Body of pancreas (tissue), 4 donors: ENCODE measurements around the gene IL1RAPL1. TPM values are rescaled to one million over a fixed set of nuclear protein-coding genes. Genes with fewer than 3 reads are reported as not detected.

ENCODE experiments used
- ATAC-seq: fragments of 150-250 bp; one replicate; pipeline ENCODE4 v1.9.1; 2016
- DNase-seq, 4 donors: peaks; one replicate each; pipeline ENCODE4 v3.0.0-alpha.2; 2019
- H3K27ac ChIP-seq, 4 donors: fragments of 200-600 bp; sonication (generic); 1 replicate in 3 of 4; 2 replicates in 1 of 4; pipeline versions ENCODE4 v1.5.1 to v1.6.1; 2016 to 2019; ENCODE audit warnings: mild to moderate bottlenecking in 1 of 4, mixed read lengths in 1 of 4, moderate library complexity in 1 of 4
- H3K27me3 ChIP-seq, 2 donors: fragments of 200-600 bp; sonication (generic); one replicate each; pipeline ENCODE4 v1.6.0; 2016; ENCODE audit warnings: mild to moderate bottlenecking in 1 of 2
- H3K36me3 ChIP-seq, 2 donors: fragments of 200-600 bp; sonication (generic); replicated peaks in 1 of 2; 2 replicates each; pipeline ENCODE4 v1.5.1; 2016; ENCODE audit warnings: low read depth in 2 of 2; ENCODE audit not compliant: insufficient read depth in 1 of 2
- H3K4me1 ChIP-seq: fragments of 200-600 bp; sonication (generic); one replicate; pipeline ENCODE4 v1.6.0; 2016
- H3K4me3 ChIP-seq, 2 donors: fragments of 200-600 bp; sonication (generic); 1 replicate in 1 of 2; 2 replicates in 1 of 2; pipeline ENCODE4 v1.5.1; 2016 to 2019
- H3K9me3 ChIP-seq, 3 donors: fragments of 200-600 bp; sonication (generic); 1 replicate in 2 of 3; 2 replicates in 1 of 3; pipeline ENCODE4 v1.5.1; 2016
- POLR2A ChIP-seq, 3 donors: fragments of 450-650 bp; IDR thresholded peaks; one replicate each; pipeline ENCODE4 v1.6.1; 2016; ENCODE audit warnings: antibody characterized with exemption in 3 of 3, mild to moderate bottlenecking in 2 of 3
- WGBS, 2 donors: methylation state at CpG; one replicate each; pipeline ENCODE4 v1.1.5; 2017; 5-methylcytosine and 5-hydroxymethylcytosine counted together
- intact Hi-C: fragments of 100-400 bp; cut with DNase I; formaldehyde crosslinking; loops from one replicate; pipeline ENCODE4 v1.15.1; 2023
- total RNA-seq, 2 donors: library from RNA; depleted of rRNA; stranded (reverse); fragments of >200 nt; gene quantifications; one replicate each; pipeline ENCODE4 v1.1.0, GENCODE V29; 2016
- TF ChIP-seq, protein P1 (sequence below), 7 experiments: fragments of 450-650 bp in 4 of 7; fragments of 200-600 bp in 3 of 7; sonication (generic) in 3 of 7; IDR thresholded peaks; one replicate each; pipeline ENCODE4 v1.5.1; 2016 to 2019; ENCODE audit warnings: antibody characterized with exemption in 7 of 7

The IL1RAPL1 gene
- total RNA-seq, 2 donors from 2014 or later, result 0.26 TPM; not detected in 1

GRCh38 chrX:29617276-29617675, 1030.0 kb downstream of the IL1RAPL1 start:
- WGBS, 2 donors, result 61 to 68% methylated on average over 3 of the region's 3 CpGs
- DNase-seq, result no peak
- H3K36me3 ChIP-seq, result no peaks in the 10 kb centered on the region
- no peak for ATAC-seq
- TF ChIP-seq POLR2A (IDR thresholded peaks at IDR 0.05), result no peak
- TF ChIP-seq, protein P1, sequence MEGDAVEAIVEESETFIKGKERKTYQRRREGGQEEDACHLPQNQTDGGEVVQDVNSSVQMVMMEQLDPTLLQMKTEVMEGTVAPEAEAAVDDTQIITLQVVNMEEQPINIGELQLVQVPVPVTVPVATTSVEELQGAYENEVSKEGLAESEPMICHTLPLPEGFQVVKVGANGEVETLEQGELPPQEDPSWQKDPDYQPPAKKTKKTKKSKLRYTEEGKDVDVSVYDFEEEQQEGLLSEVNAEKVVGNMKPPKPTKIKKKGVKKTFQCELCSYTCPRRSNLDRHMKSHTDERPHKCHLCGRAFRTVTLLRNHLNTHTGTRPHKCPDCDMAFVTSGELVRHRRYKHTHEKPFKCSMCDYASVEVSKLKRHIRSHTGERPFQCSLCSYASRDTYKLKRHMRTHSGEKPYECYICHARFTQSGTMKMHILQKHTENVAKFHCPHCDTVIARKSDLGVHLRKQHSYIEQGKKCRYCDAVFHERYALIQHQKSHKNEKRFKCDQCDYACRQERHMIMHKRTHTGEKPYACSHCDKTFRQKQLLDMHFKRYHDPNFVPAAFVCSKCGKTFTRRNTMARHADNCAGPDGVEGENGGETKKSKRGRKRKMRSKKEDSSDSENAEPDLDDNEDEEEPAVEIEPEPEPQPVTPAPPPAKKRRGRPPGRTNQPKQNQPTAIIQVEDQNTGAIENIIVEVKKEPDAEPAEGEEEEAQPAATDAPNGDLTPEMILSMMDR (IDR thresholded peaks at IDR 0.05), result no peak
- H3K9me3 ChIP-seq, result no peaks in the 10 kb centered on the region
- no peaks in the 10 kb centered on the region for H3K27me3 ChIP-seq
- intact Hi-C loops, result no loop called here
- no peak overlapping the region for H3K27ac ChIP-seq
- no peaks in the 10 kb centered on the region for H3K4me1 ChIP-seq
- H3K4me3 ChIP-seq, result no peak overlapping the region

GRCh38 chrX:29617725-29618124, 1030.5 kb downstream of the IL1RAPL1 start:
- no peak overlapping the region for H3K4me3 ChIP-seq
- intact Hi-C loops, result no loop called here
- DNase-seq (no peak), ATAC-seq (no peak)
- no peak for TF ChIP-seq POLR2A (IDR thresholded peaks at IDR 0.05)
- TF ChIP-seq, protein P1 (IDR thresholded peaks at IDR 0.05), result no peak
- H3K27me3 ChIP-seq, result no peaks in the 10 kb centered on the region
- no peaks in the 10 kb centered on the region for H3K4me1 ChIP-seq
- H3K27ac ChIP-seq, result no peak overlapping the region
- H3K9me3 ChIP-seq, result no peaks in the 10 kb centered on the region
- H3K36me3 ChIP-seq, result no peaks in the 10 kb centered on the region
- 34 to 47% methylated on average over 4 of the region's 4 CpGs for WGBS, 2 donors

- intact Hi-C loops, result no loop called here
- 41 to 45% methylated on average over 1 of the region's 1 CpG for WGBS, 2 donors
- Histone ChIP-seq H3K27ac (no peak overlapping the region), H3K27me3 (no peaks in the 10 kb centered on the region), H3K36me3 (no peaks in the 10 kb centered on the region), H3K9me3 (no peaks in the 10 kb centered on the region), H3K4me1 (no peaks in the 10 kb centered on the region), H3K4me3 (no peak overlapping the region)
- no peak for TF ChIP-seq POLR2A (IDR thresholded peaks at IDR 0.05)
- TF ChIP-seq, protein P1 (IDR thresholded peaks at IDR 0.05), result no peak
- no peak for DNase-seq
- no peak for ATAC-seq
Observed at GRCh38 chrX:29627833-29628232, 1040.6 kb downstream of the IL1RAPL1 start.

DNA sequence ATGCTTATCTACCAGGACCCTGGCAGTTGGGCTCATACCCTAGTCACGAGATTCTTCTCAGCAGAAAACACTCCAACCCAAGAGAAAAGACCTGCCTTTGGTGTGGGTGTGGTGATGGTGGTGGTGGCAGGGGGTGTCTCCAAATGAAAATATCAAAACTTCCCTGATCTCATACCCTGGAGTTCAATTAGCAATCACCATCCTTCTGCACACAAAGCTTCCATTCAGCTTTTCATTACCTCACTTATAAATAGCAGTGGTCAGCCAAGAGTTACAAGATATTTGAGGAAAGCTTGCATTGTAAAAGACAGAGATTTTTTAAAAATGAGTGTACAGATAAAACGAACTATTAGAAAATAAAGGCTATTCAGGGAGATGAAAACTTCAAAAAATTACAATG, 1047.3 kb downstream of the IL1RAPL1 start:
- Histone ChIP-seq H3K4me1 (no peaks in the 10 kb centered on the region), H3K36me3 (no peaks in the 10 kb centered on the region), H3K27ac (no peak overlapping the region), H3K27me3 (no peaks in the 10 kb centered on the region), H3K4me3 (no peak overlapping the region), H3K9me3 (no peaks in the 10 kb centered on the region)
- ATAC-seq (no peak), DNase-seq (no peak)
- TF ChIP-seq POLR2A (IDR thresholded peaks at IDR 0.05), result no peak
- TF ChIP-seq, protein P1 (IDR thresholded peaks at IDR 0.05), result no peak
- intact Hi-C loops, result no loop called here
- 22 to 27% methylated on average over 2 of the region's 2 CpGs for WGBS, 2 donors

- intact Hi-C loops, result no loop called here
- TF ChIP-seq, protein P1 (IDR thresholded peaks at IDR 0.05), result no peak
- TF ChIP-seq POLR2A (IDR thresholded peaks at IDR 0.05), result no peak
- no peaks in the 10 kb centered on the region for H3K36me3 ChIP-seq
- no peak for DNase-seq
- no peak overlapping the region for H3K4me3 ChIP-seq
- 36 to 39% methylated on average over 3 of the region's 3 CpGs for WGBS, 2 donors
- no peaks in the 10 kb centered on the region for H3K27me3 ChIP-seq
- no peak overlapping the region for H3K27ac ChIP-seq
- H3K4me1 ChIP-seq, result no peaks in the 10 kb centered on the region
- H3K9me3 ChIP-seq, result no peaks in the 10 kb centered on the region
- no peak for ATAC-seq
Observed at GRCh38 chrX:29636331-29636730, 1049.1 kb downstream of the IL1RAPL1 start.
